HEK293 (cell line): Measurements from ENCODE around the gene CCDC73.

ENCODE experiments used
- FEZF1 ChIP-seq: fragments of 450-650 bp; formaldehyde crosslinking; IDR thresholded peaks from 2 replicates; pipeline ENCODE4 v1.5.1; 2016; ENCODE audit warnings: missing biosample characterization, missing genetic modification characterization
- GLIS1 ChIP-seq: fragments of 450-650 bp; formaldehyde crosslinking; IDR thresholded peaks from 2 replicates; pipeline ENCODE4 v1.5.1; 2016; ENCODE audit warnings: missing biosample characterization, missing genetic modification characterization
- KLF7 ChIP-seq: fragments of 450-650 bp; formaldehyde crosslinking; IDR thresholded peaks from 2 replicates; pipeline ENCODE4 v1.5.1; 2016; ENCODE audit warnings: missing biosample characterization, missing genetic modification characterization, borderline replicate concordance
- MEIS1 ChIP-seq: sonication (generic); formaldehyde crosslinking; IDR thresholded peaks from 2 replicates; pipeline ENCODE4 v1.8.1; 2022; ENCODE audit warnings: missing genetic modification reagents, mild to moderate bottlenecking, borderline replicate concordance
- OVOL3 ChIP-seq: fragments of 450-650 bp; formaldehyde crosslinking; IDR thresholded peaks from 2 replicates; pipeline ENCODE4 v1.5.1; 2016; ENCODE audit warnings: missing biosample characterization, missing genetic modification characterization
- SCRT2 ChIP-seq: fragments of 450-650 bp; formaldehyde crosslinking; IDR thresholded peaks from 2 replicates; pipeline ENCODE4 v1.5.1; 2016; ENCODE audit warnings: missing biosample characterization, missing genetic modification characterization
- YY1 ChIP-seq: fragments of 450-650 bp; formaldehyde crosslinking; IDR thresholded peaks from 2 replicates; pipeline ENCODE4 v1.5.1; 2018; ENCODE audit warnings: missing biosample characterization, missing genetic modification characterization
- ZBTB49 ChIP-seq: fragments of 450-650 bp; formaldehyde crosslinking; IDR thresholded peaks from 2 replicates; pipeline ENCODE4 v1.5.1; 2016; ENCODE audit warnings: missing biosample characterization, missing genetic modification characterization, low read depth
- ZFP3 ChIP-seq: fragments of 450-650 bp; formaldehyde crosslinking; IDR thresholded peaks from 2 replicates; pipeline ENCODE4 v1.5.1; 2016; ENCODE audit warnings: low read depth, missing biosample characterization, missing genetic modification characterization
- ZIC2 ChIP-seq: fragments of 450-650 bp; formaldehyde crosslinking; IDR thresholded peaks from 2 replicates; pipeline ENCODE4 v1.5.1; 2016; ENCODE audit warnings: missing biosample characterization, missing genetic modification characterization
- ZNF140 ChIP-seq: fragments of 450-650 bp; formaldehyde crosslinking; IDR thresholded peaks from 2 replicates; pipeline ENCODE4 v1.5.1; 2016; ENCODE audit warnings: missing biosample characterization, missing genetic modification characterization
- ZNF221 ChIP-seq: fragments of 450-650 bp; formaldehyde crosslinking; IDR thresholded peaks from 2 replicates; pipeline ENCODE4 v1.5.1; 2017; ENCODE audit warnings: missing biosample characterization, missing genetic modification characterization, borderline replicate concordance
- ZNF266 ChIP-seq: fragments of 450-650 bp; formaldehyde crosslinking; IDR thresholded peaks from 2 replicates; pipeline ENCODE4 v1.5.1; 2016; ENCODE audit warnings: missing biosample characterization, missing genetic modification characterization, low read depth
- ZNF324 ChIP-seq: fragments of 450-650 bp; formaldehyde crosslinking; IDR thresholded peaks from 2 replicates; pipeline ENCODE4 v1.5.1; 2016; ENCODE audit warnings: missing biosample characterization, missing genetic modification characterization
- ZNF362 ChIP-seq: fragments of 450-650 bp; formaldehyde crosslinking; IDR thresholded peaks from 2 replicates; pipeline ENCODE4 v1.5.1; 2016; ENCODE audit warnings: missing biosample characterization, missing genetic modification characterization
- ZNF416 ChIP-seq: fragments of 450-650 bp; formaldehyde crosslinking; IDR thresholded peaks from 2 replicates; pipeline ENCODE4 v1.5.1; 2016; ENCODE audit warnings: missing biosample characterization, missing genetic modification characterization
- ZNF558 ChIP-seq: fragments of 450-650 bp; formaldehyde crosslinking; IDR thresholded peaks from 2 replicates; pipeline ENCODE4 v1.5.1; 2016; ENCODE audit warnings: missing biosample characterization, missing genetic modification characterization
- ZNF654 ChIP-seq: fragments of 450-650 bp; formaldehyde crosslinking; IDR thresholded peaks from 2 replicates; pipeline ENCODE4 v1.5.1; 2016; ENCODE audit warnings: low read depth, missing biosample characterization, missing genetic modification characterization
- TF ChIP-seq, protein P1 (sequence below): fragments of 450-650 bp; formaldehyde crosslinking; IDR thresholded peaks from 2 replicates; pipeline ENCODE4 v1.5.1; 2016; ENCODE audit warnings: missing biosample characterization, missing genetic modification characterization
- TF ChIP-seq, protein P2 (sequence below): fragments of 450-650 bp; formaldehyde crosslinking; IDR thresholded peaks from 2 replicates; pipeline ENCODE4 v1.5.1; 2016; ENCODE audit warnings: missing biosample characterization, missing genetic modification characterization
- TF ChIP-seq, protein P3 (sequence below): fragments of 450-650 bp; formaldehyde crosslinking; IDR thresholded peaks from 2 replicates; pipeline ENCODE4 v1.5.1; 2016; ENCODE audit warnings: missing biosample characterization, missing genetic modification characterization

The CCDC73 gene

DNA sequence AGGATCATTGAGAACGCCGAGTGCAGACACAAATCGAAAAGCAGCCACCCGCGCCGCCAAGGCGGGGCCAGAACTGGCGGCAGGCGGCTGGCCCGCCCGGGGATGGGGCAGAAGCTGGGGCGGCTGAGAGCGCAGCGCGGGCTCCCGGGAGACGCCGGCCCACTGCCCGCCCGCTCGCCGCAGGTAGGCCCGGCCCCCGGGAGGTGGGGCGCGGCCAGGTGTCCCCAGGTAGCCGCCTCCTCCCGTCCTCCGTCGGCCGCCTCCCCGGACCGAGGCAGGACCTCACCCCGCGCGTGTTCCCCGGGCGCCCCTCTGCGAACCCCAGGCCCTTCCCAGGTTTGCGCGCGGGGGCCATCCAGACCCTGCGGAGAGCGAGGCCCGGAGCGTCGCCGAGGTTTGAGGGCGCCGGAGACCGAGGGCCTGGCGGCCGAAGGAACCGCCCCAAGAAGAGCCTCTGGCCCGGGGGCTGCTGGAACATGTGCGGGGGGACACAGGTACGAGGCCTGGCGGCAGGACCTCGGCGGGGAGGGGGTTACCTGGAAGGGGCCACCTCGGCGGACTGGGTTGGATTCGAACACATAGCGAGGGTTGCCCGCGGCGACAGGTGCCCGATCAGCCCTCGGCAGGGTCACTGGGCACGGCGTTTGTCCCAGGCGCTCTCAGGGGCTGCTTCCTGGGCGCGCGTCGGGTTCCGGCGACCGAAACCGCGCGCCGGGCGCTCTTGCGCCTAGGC, 35.4 kb upstream of the CCDC73 start, which contains the start of gene PRRG4 (continued):
- TF ChIP-seq OVOL3 (tag by site-specific recombination) (no peak), ZIC2 (tag by site-specific recombination) (peak; percentile 84), SCRT2 (tag by site-specific recombination) (peak; percentile 94), FEZF1 (tag by site-specific recombination) (no peak), ZNF558 (tag by site-specific recombination) (no peak), YY1 (tag by site-specific recombination) (peak; percentile 16; the same call in 1 of the 2 replicates), MEIS1 (0 out of 2 replicates have a peak, but pooled peaks have one; percentile 8), ZFP3 (no peak), KLF7 (tag by site-specific recombination) (no peak), ZNF140 (tag by site-specific recombination) (no peak), ZNF654 (no peak), ZNF362 (tag by site-specific recombination) (no peak), ZBTB49 (tag by site-specific recombination) (no peak), ZNF416 (tag by site-specific recombination) (no peak), ZNF221 (no peak), GLIS1 (tag by site-specific recombination) (0 out of 2 replicates have a peak, but pooled peaks have one; percentile 34), ZNF266 (tag by site-specific recombination) (no peak), ZNF324 (no peak)
- TF ChIP-seq, protein P1, sequence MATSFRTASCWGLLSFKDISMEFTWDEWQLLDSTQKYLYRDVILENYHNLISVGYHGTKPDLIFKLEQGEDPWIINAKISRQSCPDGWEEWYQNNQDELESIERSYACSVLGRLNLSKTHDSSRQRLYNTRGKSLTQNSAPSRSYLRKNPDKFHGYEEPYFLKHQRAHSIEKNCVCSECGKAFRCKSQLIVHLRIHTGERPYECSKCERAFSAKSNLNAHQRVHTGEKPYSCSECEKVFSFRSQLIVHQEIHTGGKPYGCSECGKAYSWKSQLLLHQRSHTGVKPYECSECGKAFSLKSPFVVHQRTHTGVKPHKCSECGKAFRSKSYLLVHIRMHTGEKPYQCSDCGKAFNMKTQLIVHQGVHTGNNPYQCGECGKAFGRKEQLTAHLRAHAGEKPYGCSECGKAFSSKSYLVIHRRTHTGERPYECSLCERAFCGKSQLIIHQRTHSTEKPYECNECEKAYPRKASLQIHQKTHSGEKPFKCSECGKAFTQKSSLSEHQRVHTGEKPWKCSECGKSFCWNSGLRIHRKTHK: no peak
- TF ChIP-seq, protein P2, sequence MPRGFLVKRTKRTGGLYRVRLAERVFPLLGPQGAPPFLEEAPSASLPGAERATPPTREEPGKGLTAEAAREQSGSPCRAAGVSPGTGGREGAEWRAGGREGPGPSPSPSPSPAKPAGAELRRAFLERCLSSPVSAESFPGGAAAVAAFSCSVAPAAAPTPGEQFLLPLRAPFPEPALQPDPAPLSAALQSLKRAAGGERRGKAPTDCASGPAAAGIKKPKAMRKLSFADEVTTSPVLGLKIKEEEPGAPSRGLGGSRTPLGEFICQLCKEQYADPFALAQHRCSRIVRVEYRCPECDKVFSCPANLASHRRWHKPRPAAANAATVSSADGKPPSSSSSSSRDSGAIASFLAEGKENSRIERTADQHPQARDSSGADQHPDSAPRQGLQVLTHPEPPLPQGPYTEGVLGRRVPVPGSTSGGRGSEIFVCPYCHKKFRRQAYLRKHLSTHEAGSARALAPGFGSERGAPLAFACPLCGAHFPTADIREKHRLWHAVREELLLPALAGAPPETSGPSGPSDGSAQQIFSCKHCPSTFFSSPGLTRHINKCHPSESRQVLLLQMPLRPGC (tag by site-specific recombination): no peak
- TF ChIP-seq, protein P3, sequence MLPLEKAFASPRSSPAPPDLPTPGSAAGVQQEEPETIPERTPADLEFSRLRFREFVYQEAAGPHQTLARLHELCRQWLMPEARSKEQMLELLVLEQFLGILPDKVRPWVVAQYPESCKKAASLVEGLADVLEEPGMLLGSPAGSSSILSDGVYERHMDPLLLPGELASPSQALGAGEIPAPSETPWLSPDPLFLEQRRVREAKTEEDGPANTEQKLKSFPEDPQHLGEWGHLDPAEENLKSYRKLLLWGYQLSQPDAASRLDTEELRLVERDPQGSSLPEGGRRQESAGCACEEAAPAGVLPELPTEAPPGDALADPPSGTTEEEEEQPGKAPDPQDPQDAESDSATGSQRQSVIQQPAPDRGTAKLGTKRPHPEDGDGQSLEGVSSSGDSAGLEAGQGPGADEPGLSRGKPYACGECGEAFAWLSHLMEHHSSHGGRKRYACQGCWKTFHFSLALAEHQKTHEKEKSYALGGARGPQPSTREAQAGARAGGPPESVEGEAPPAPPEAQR (tag by site-specific recombination): no peak
